ENCODE measurements around the gene TNNC2.
A peak's percentile ranks its signal among the peaks of the same experiment; 100 is the strongest.

The TNNC2 gene

DNA sequence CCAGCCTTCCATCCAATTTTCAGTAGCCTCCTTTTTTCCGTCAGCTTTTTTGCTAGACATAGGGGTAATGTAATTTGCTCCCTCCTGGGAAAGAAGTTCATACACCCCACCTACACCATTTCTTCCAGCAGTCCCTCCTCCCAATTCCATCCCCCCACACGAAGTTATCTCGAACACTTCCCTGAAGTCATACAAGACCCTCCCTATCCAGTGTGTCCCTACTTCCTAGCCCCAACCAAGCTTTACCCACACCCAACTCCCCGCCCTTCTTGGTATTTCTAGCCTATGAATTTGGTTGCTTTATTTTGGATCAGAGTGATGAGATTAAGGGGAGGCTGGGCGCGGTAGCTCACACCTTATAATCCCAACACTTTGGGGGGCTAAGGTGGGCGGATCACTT, 13.6 kb downstream of the TNNC2 start:
- peak overlapping the region; percentile 49 for H3K4me3 ChIP-seq (ENCODE audit: low read depth, low read length)
- no peak for TF ChIP-seq MYC (IDR thresholded peaks at IDR 0.05; ENCODE audit: low read depth, low read length)
- TF ChIP-seq POLR2A (IDR thresholded peaks at IDR 0.05; ENCODE audit: extremely low read depth, insufficient read length): no peak
- TF ChIP-seq, protein P1, sequence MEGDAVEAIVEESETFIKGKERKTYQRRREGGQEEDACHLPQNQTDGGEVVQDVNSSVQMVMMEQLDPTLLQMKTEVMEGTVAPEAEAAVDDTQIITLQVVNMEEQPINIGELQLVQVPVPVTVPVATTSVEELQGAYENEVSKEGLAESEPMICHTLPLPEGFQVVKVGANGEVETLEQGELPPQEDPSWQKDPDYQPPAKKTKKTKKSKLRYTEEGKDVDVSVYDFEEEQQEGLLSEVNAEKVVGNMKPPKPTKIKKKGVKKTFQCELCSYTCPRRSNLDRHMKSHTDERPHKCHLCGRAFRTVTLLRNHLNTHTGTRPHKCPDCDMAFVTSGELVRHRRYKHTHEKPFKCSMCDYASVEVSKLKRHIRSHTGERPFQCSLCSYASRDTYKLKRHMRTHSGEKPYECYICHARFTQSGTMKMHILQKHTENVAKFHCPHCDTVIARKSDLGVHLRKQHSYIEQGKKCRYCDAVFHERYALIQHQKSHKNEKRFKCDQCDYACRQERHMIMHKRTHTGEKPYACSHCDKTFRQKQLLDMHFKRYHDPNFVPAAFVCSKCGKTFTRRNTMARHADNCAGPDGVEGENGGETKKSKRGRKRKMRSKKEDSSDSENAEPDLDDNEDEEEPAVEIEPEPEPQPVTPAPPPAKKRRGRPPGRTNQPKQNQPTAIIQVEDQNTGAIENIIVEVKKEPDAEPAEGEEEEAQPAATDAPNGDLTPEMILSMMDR (IDR thresholded peaks at IDR 0.05; ENCODE audit: low read depth, low read length): no peak
- TF ChIP-seq, protein P2, sequence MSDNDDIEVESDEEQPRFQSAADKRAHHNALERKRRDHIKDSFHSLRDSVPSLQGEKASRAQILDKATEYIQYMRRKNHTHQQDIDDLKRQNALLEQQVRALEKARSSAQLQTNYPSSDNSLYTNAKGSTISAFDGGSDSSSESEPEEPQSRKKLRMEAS (IDR thresholded peaks at IDR 0.05; ENCODE audit: low read depth, low read length): no peak
- no peak for DNase-seq (ENCODE audit: low read depth)

GRCh38 chr20:45813006-45813340, 14.1 kb downstream of the TNNC2 start:
- DNase-seq (ENCODE audit: low read depth): no peak
- H3K4me3 ChIP-seq (ENCODE audit: low read depth, low read length): peak overlapping the region; percentile 49
- TF ChIP-seq, protein P2 (IDR thresholded peaks at IDR 0.05; ENCODE audit: low read depth, low read length): no peak
- TF ChIP-seq, protein P1 (IDR thresholded peaks at IDR 0.05; ENCODE audit: low read depth, low read length): no peak
- TF ChIP-seq MYC (IDR thresholded peaks at IDR 0.05; ENCODE audit: low read depth, low read length) (no peak), POLR2A (IDR thresholded peaks at IDR 0.05; ENCODE audit: extremely low read depth, insufficient read length) (no peak)

DNA sequence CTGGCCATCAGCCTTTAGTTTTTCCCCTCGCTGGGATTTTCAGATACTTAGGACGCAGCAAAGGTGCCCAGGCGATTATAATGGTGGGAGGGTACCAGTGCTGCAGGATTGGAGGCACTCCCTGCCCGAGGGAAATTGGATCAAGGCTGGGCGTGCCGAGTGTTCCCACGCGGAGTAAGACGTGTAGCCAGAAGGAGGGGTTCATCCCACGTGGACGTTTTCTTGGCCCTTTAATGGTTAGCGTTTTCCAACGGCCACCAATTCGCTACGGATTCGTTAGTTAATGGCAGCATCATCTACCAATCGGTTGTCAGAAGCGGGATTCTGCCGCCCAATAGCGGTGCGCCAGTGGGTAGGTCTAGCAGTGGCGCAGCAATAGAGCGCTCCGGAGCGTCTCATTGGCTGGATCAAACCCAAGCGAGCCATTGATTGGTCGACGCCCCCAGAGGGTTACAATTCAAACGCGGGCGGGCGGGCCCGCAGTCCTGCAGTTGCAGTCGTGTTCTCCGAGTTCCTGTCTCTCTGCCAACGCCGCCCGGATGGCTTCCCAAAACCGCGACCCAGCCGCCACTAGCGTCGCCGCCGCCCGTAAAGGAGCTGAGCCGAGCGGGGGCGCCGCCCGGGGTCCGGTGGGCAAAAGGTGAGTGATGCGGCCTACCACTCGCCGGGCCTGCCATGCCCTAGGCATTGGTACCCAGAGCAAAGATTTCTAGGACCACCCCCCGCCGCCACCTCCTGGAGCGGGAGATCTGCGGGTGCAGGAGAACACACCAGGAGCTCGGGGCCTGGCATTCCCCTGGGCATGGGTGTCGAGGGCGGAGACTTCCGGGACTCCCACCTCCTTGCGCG, 14.7 kb downstream of the TNNC2 start, which contains the start of gene UBE2C:
Gene UBE2C (plus strand): TSS at position 488 of the 849 bp plus-strand sequence. CDS start 52 bp downstream, at position 540.
- H3K4me3 ChIP-seq (ENCODE audit: low read depth, low read length): peak within 1 kb of the TSS; percentile 49
- TF ChIP-seq, protein P1 (IDR thresholded peaks at IDR 0.05; ENCODE audit: low read depth, low read length): no peak
- TF ChIP-seq, protein P2 (IDR thresholded peaks at IDR 0.05; ENCODE audit: low read depth, low read length): peak; percentile 78
- peak; percentile 36; the same call in 1 of the 2 replicates for TF ChIP-seq MYC (IDR thresholded peaks at IDR 0.05; ENCODE audit: low read depth, low read length)
- TF ChIP-seq POLR2A (IDR thresholded peaks at IDR 0.05; ENCODE audit: extremely low read depth, insufficient read length): no peak
- DNase-seq (ENCODE audit: low read depth): peak; percentile 67

DNA sequence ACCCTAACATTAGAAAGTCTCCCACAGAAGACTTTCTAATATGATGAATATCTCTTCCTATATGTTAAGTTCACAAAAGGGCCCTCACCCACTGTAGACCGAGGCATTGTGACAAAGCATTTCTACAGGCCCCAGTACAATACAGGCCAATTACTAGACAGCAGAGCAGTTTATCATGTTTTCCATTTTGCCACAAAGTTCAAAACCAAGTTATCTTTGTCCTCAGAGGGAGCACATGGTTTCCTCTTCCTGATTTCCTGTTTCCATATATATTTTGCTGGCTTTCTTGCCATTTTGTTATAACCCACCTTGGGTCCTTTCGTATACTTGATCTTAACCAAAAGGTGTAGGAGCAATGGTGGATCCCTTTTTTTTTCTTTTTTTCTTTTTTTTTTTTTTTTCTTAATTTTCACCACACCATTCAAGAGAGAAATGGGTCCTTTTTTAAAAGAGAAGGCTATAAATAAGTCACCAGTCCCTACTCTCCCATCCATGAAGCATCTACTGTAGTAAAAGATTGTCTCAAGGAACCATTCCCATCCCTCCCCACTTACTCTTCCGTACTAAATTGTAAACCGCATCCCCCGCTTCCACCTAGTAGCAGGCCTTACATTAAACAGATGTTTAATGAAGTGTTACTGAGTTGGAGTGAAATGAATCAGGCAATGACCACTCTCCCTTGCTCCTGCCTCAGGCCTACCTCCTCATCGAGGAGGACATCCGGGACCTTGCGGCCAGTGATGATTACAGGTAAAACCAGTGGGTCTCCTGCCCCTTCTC, 16.7 kb downstream of the TNNC2 start:
- no peak for TF ChIP-seq MYC (IDR thresholded peaks at IDR 0.05; ENCODE audit: low read depth, low read length)
- TF ChIP-seq, protein P2 (IDR thresholded peaks at IDR 0.05; ENCODE audit: low read depth, low read length): no peak
- TF ChIP-seq, protein P1 (IDR thresholded peaks at IDR 0.05; ENCODE audit: low read depth, low read length): no peak
- TF ChIP-seq POLR2A (IDR thresholded peaks at IDR 0.05; ENCODE audit: extremely low read depth, insufficient read length): no peak
- no peak for DNase-seq (ENCODE audit: low read depth)
- H3K4me3 ChIP-seq (ENCODE audit: low read depth, low read length): no peak overlapping the region

DNA sequence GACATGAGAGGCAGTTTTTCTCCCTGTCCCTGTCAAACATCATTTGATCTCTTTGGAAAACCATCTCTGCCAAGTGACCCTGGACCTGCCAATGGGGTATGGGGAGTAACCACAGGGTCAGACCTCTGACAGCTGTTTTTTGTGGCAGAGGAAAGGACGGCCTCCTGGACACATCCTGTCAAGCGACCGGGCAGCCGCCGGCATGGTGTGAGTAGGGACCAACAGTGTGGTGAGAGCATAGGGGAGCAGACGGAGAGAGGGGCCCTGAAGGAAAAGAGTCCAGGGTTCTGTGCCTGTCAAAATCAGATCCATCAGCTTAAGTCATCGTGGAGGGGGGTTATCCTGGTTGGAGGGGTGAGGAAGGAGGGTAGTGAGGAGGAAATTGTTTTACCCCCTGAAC, 25.3 kb downstream of the TNNC2 start:
- H3K4me3 ChIP-seq (ENCODE audit: low read depth, low read length): no peak overlapping the region
- TF ChIP-seq, protein P2 (IDR thresholded peaks at IDR 0.05; ENCODE audit: low read depth, low read length): no peak
- TF ChIP-seq, protein P1 (IDR thresholded peaks at IDR 0.05; ENCODE audit: low read depth, low read length): no peak
- TF ChIP-seq POLR2A (IDR thresholded peaks at IDR 0.05; ENCODE audit: extremely low read depth, insufficient read length) (no peak), MYC (IDR thresholded peaks at IDR 0.05; ENCODE audit: low read depth, low read length) (no peak)
- no peak for DNase-seq (ENCODE audit: low read depth)
